ENCODE results near the gene LHFPL6.

The LHFPL6 gene

DNA sequence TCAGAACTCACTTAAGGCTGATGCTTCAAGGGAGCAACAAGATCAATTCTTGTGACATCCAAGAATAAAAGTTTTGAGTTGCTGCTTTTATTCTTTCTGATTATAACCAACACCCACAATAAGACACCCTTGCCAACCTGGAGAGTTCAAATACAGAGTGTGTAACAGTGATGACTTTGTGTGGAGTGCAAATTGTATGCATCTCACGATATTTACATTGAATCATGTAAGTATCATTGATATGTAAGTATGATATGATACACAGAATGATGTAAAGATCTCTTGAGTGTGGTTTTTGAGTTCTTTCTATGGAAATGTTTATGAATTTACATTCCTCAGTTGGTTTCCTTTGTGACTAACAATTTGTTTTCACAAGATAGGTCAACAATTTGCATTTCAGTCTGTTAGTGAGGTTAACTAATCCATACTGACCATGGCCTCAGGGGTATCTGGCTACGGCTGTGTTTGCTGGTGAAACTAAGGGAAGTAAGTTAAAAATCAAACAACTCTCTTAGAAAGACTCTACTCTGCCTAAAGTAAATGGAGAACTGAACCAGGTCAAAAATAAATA is 12.4 kb downstream of the LHFPL6 start:
- no peak for DNase-seq (ENCODE audit: low read depth in 2 of 2)

DNA sequence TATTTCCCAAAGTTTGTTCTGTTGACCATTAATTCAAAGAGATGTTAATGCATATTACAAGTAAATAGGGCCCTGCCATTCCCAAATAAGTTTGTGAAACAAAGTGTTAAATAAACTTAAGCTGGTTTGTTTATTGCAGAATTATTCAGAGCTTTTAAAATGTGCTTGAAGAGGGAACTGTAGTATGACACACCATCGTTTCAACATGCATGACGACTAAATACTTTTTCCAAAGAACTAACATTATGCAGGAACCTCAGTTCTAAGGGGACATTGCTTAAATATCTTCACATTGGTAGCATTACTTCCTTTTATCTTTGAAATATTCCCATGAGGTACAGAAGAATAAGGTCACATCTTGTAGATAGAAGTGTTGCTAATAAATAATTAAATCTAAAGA is 14.6 kb downstream of the LHFPL6 start:
- DNase-seq (ENCODE audit: low read depth in 2 of 2) = no peak

DNA sequence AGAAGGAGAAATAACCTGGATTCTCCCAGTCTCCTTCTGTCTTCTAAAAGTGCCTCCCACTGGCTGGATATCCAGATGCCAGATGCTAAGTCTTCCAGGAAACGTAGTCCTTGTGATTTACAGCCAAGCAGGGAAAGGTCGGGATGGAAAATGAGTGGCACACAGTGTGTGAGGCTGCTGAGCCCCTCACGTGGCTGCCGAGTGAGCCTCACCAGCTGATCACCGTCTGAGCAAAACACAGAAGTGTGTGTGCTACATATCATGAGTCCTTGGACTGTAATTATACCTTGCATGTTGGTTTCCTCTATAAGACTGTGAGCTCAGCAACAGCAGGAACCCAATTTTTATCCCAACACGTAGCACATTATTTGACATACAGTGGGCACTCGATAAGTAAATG is 15.1 kb downstream of the LHFPL6 start:
- no peak for DNase-seq (ENCODE audit: low read depth in 2 of 2)

DNA sequence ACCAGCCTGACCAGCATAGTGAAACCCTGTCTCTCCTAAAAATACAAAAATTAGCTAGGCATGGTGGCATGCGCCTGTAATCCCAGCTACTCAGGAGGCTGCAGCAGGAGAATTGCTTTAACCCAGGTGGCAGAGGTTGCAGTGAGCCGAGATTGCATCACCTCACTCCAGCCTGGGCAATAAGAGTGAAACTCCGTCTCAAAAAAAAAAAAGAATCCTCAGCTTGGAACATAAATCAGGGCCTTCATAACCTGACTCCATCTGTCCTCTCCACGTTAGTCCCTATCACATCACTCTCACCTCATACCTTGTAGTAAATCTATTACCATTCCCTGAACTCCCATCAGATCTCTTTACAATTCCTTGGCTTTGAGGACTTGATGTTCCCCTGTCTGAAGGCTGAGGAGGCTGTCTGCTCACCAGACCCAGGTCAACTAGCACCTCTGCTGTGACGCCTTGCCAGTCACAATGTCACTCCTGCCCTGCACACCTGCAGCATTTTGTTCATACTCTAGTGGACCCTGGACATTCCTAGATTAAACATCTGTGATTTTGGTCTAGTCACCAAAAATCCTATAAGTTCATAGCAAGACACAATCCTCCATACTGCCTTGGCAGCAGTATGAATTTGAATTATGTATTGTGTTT is 15.9 kb downstream of the LHFPL6 start:
- no peak for DNase-seq (ENCODE audit: low read depth in 2 of 2)

DNA sequence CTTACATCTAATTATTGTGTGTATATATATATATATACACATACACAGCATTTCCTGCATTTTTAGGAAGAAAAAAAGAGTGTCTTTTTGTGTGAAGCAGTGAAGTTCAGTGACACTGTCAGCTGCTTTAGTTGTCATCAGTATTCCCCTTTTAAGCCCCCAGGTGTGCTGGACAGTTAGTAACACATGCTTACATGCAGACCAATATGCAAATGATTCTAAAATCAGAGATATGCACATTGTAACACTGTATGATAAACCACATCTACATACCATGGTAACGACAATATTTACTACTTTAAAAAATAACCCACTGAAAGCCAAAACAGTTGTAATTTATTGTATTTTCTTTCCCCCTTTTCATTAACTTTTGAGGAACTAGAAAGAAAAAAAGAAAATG is 16.8 kb downstream of the LHFPL6 start:
- DNase-seq (ENCODE audit: low read depth in 2 of 2) = no peak

DNA sequence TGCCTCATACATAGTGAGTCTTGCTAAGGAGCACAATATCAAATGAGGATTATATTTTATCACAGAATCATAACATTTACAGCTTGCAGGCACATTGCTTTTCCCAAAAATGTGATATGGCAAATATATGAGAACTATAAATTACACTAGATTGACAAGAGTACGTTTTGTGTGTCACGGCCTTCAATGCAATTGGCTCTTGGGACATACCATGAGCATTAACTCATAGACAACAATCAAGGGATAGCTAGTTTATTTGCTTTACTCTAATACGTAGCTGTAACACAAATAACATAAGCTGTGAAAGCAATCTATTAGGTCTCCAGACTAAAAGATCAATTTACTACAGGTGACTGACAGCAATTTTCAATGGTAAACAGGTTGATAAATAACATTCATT is 17.8 kb downstream of the LHFPL6 start:
- no peak for DNase-seq (ENCODE audit: low read depth in 2 of 2)

DNA sequence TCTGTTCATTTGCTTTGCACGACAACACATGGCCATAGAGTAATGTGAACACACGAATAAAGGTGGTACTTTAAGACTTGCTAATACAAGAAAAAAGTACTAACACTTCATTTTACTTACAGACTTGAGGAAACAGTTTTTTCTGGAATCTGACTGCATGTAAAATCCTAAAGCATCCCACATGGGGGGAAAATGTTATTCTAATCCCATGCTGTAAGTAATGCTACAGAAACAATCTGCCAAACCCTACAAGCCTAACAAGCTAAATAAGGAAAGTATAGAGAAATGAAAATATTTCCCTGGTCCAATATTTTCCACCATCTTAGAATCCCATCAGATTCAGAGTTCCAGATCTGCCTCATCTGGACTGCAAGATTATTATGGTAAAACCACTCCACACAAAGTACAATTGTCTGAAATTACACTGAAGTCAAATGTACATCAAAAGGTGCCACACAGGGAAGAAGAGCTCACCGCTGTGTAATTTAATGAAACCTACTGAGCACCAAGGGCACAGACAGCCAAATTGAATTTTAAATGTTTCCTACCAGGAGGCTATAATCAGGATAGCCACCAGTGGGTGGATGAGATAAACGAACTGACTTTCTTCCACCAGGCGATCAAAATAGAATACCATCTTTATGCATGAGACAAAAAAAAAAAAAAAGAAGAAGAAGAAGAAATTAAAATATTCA is 22.0 kb downstream of the LHFPL6 start:
- no peak for DNase-seq (ENCODE audit: low read depth in 2 of 2)

DNA sequence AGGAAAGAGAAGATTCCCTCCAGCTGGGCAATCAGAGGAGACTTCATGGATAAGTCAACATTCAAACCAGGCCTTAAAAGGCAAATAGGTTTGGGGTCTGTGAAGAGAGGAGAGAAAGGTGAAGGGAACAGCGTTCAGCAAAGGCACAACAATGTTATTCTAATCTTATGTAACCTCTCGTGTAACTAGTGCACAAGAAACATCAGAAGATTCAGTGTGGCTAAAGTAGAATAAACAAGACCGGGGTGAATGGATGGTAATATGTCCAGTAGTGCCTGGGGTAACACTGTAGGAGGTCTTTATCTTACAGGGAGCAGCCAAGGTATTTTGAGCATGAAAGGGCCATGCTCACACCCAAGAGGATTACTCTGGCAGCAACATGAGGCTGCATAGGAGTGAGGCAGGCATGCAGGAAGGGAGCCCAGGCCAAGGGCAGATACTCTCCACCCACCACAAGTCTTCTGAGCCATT is 24.1 kb downstream of the LHFPL6 start:
- DNase-seq (ENCODE audit: low read depth in 2 of 2) = no peak

DNA sequence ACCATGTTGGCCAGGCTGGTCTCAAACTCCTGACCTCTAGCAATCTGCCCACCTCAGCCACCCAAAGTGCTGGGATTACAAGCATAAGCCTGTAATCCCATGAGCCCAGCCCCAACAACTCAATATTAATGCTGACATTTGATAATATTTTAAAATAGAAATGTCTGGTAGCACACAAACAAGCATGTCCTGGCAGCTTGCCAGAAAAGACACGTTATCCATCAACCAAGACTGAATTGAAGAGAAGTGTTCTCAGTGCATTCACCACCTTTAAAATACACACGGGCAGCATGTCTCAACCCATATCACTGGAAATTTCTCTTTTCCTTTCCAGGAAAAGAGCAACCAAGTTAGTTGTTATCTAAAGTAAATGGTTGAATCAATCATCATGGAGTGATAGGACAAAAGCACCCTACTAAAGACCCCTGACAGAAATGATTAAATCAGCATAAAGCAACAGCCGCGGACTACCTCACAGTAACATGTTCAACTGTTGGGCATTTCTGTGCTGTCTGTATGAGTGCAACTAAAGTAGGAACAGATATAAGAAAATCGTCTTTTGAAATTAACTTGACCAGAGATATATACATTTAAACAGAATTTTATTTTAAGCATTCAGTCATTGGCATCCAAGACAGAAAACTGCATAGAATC is 25.0 kb downstream of the LHFPL6 start:
- DNase-seq (ENCODE audit: low read depth in 2 of 2) = no peak

DNA sequence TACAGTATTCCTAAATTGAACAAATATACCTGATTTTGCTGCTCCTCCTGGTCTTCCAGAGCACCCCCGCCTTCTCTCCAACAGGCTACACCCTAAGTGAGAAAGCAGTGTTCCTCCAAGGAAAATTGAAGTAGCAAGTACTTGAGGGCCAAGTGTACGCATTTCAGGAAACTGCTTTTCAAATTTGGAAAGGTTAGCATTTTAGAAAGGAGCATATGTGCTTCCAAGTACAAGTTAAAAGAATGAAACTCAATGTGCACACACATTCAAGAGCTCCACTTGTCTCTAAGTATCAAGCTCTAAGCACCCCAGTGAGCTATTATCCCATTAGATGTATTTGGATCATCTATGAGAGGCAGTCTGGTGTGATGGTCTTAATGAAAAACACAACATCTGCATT is 25.8 kb downstream of the LHFPL6 start:
- DNase-seq (ENCODE audit: low read depth in 2 of 2) = no peak

DNA sequence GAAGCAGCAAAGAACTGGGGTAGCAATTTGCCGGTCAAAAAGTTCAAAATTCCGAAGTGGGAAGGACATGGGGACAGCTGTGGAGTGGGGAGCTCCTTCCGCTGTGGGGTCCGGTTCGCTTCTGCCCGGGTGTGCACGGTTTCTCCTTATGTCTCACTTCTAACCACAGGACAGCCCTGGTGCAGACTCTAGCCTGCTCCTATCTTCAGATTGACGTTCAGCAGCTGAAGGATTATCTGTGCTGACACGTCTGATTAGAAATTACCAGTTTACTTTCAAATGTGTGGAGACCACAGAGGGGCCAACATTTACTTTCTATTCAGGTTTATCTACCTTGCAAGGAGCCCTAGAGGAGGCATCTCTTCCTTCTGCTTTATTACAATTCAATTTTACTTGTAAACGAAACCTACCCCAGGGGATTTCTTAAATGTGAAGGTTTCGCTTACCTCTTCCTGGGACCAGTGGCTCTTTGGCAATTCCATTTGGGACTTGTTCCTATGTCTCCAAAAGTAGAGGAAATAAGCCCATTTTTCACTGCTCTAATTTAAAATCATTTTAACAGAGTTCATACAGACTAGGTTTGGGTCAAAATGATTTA is 27.3 kb downstream of the LHFPL6 start:
- DNase-seq (ENCODE audit: low read depth in 2 of 2) = no peak

DNA sequence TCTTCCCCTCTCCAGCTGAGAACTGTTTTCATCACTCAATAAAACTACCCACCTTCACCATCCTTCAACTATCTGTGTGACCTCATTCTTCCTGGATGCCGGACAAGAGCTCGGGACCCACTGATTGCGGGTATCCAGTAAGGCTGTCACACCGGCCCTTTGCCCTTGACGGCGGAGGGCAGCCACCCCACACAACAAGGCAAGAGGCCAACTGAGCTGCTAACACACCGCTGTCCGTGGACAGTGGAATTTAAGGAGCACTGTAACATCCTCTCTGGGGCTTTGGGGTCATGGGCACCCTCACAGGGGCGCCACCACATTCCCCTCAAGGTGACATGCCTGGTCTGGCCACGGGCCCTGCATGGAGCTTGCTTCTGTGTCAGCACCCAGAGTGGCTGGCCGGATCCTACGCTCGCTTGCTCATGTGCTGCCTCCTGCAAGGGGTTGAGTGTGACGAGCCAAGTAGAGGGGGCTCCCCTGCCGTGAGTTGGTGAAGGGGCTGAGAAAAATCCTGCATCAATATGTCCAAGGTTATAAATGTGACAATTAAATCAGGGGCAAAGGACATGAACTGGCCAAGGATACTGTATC is 31.4 kb downstream of the LHFPL6 start:
- no peak for DNase-seq (ENCODE audit: low read depth in 2 of 2)

DNA sequence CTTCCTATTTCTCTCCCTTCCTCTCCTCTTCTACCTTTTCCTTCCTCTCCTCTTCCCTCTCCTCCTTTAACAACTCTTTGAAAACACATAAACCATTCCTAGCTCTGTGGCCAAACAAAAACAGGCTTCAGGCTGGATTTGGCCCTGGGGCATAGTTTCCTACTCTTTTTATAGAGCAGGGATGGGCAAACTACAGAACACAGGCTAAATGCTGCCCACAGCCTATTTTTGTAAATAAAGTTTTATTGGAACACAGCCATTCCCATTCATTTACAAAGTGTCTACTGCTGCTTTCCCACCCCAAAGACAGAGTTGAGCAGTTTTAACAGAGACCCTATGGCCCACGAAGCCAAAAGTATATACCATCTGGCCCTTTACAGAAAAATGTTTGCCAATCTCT is 35.4 kb downstream of the LHFPL6 start:
- no peak for DNase-seq (ENCODE audit: low read depth in 2 of 2)

DNA sequence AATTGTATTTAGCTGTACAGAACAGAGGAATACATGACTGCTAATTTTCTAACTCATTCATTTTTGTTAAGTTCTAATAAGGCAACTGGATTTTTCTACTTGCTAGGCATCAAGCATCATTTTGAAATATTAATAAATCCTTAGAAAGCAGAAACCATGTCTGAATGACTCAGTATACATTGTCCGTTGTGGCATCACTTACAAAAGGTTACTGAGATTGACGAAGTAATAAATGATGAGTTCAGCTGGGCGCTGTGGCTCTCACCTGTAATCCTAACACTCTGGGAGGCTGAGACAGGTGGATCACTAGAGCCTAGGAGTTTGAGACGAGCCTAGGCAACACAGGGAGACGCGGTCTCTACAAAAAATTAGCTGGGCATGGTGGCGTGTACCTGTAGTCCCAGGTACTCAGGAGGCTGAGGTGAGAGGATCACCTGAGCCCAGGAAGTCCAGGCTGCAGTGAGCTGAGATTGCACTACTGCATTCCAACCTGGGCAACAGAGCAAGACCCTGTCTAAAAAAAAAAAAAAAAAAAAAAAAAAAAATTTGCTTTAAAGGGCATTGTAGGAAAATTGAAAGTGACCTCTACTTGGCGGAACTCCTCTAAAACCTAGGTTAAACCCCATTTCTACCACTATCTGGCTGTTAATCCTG is 36.6 kb downstream of the LHFPL6 start:
- no peak for DNase-seq (ENCODE audit: low read depth in 2 of 2)

DNA sequence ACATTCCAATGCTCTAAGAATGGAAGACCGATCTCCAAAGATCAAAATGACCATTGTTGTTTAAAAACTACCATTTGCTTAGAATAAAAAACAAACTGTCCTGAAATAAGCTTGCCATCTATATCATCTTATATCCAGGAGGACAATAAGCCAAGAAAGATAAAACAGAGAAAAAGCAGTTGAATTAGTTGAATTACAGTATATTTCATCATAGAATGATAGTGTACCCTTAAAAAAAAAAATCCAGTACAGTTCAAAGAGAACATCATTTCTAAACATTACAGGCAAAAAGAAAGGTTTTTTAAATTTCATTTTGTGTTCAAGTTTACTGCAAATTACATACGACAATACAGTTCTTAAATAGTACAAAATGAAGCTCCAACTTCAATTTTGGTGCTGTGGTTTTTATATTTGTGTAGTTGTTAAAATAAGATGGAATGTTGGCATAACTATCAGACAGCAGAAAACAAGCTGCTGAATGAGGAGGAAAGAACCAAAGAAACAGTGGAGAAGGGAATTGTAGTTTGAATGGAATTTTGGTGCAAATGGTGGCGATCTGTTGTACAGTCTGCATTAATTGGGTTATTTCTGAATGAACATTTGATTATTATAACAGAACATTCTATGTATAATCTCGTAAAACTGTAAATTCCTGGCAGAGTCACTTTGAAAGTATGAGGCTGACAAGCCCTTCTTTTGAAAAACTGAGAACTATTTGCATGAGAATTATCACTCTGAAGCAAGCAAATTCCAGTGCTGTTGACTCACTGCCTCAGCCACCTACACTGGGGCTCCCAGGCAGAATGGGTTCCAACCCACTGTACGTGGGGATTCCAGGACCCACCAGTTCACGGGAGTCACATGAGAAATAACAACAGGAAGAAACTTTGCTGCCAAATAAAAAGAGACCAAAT is 37.7 kb downstream of the LHFPL6 start:
- no peak for DNase-seq (ENCODE audit: low read depth in 2 of 2)

DNA sequence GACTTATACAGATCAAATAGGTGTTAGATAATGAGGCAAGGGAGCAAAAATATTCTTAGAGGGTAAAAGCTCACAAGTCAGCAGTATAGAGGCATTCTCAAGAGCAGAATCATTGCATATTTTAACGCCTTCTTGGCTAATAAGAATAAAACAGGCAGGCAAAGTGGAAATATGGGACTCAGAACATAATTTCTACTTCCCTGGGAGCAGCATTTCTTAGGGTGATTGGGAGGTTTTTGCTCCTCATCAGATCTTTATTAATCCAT is 39.6 kb downstream of the LHFPL6 start:
- DNase-seq (ENCODE audit: low read depth in 2 of 2) = no peak

DNA sequence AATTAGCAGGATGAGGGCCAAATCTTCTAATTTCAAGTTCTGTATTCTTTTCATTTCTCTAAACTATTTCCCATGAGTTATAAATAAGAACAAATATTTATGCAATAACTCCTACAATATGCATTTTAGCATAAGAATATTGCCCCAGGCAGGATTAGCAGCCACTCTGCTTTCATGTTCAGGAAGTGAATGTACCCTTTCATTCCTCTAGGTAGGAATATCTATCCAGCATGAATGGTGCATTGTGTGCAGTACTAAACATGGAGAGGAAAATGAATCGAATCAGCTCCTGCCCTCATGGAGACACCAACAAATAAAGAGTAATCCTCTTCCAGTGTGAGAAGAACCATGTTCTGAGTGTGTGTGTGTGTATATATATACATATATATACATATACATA is 41.0 kb downstream of the LHFPL6 start:
- no peak for DNase-seq (ENCODE audit: low read depth in 2 of 2)

DNA sequence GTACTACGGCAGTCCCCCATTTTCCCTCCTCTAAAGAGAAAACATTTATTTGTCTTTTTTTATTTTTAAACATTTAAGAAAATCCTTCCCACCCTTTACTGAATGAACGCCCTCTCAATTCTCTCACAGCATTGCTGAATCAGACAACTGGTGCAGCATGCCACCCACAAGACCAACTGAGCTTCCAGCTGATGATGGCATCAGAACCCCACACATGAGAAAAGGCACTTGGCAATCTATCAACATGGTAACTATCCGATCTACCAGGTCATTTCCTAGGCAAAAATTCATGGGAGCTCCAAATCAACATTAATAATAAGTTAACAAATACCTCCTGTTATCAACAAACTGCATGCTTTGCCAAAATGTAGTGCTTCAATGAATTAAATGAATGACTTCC is 43.1 kb downstream of the LHFPL6 start:
- DNase-seq (ENCODE audit: low read depth in 2 of 2) = no peak

DNA sequence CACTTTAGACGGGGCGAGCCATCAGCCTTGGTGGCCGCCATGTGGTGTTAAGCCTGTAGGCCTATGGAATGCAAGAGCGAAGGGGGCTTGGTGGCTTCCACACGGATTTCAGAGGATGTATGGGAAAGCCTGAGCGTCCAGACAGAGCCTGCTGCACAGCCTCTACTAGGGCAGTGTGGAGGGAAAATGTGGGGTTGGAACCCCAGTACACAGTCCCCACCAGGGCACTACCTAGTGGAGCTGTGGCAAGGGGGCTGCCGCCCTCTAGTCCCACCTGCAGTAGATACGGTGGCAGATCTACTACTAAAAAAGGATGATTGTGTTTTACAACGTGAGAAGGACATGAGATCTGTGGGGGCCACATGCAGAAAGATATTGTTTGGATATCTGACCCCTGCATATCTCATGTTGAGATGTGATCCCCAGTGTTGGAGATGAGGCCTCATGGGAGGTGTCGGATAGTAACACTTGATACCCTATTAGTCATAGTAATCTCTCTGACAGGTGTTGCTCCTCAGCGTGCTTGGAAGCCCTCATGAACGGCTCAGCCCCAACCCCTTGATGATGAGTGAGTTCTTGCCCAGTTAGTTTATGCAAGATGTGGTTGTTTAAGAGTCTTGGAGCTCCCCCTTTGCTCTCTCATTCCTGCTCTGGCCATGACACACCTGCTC is 45.6 kb downstream of the LHFPL6 start:
- no peak for DNase-seq (ENCODE audit: low read depth in 2 of 2)

DNA sequence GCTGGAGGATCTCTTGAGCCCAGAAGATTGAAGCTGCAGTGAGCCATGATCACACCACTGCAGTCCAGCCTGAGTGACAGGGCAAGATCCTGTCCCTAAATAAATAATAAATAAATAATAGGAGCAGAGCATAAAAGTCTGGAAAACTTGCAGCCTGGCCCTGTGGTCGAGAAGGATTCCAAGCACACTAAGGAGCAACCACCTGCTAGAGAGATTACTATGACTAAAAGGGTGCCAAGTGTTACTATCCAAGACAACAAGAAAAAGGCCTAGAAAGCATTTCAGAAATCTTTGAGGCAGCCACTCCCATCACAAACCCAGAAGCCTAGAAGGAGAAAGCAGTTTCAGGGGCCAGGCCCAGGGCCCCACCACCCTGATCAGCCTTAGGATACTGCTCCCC is 46.1 kb downstream of the LHFPL6 start:
- DNase-seq (ENCODE audit: low read depth in 2 of 2) = no peak
